ENCODE data around the gene PNLIPRP2.

PNLIPRP2 gene

GRCh38 chr10:116657863-116658551 lies 37.3 kb downstream of the PNLIPRP2 start:
- no peak for DNase-seq

GRCh38 chr10:116659049-116659670 lies 38.4 kb downstream of the PNLIPRP2 start:
- DNase-seq: no peak

GRCh38 chr10:116660860-116661259 lies 40.1 kb downstream of the PNLIPRP2 start:
- no peak for DNase-seq

GRCh38 chr10:116663342-116663741 lies 42.6 kb downstream of the PNLIPRP2 start:
- no peak for DNase-seq

DNA sequence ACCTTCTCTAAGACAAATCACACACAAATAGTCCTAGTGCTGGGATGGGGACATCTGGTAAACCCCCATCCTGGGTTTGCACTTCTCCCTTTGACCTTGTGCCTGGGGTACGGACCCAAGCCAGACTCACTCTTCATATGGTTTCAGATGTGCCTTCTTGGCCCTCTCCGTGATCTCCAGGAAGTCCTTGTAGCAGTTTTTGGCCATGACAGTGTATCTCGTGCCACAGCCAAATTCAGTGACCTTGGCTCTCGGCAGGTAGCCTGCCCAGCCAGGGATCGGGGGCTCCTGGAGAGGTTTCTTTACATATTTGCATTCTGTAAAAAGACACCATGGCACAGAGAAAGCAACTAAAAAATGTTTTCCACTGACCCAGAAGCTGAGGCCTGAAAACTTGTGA lies 43.9 kb downstream of the PNLIPRP2 start:
- no peak for DNase-seq

DNA sequence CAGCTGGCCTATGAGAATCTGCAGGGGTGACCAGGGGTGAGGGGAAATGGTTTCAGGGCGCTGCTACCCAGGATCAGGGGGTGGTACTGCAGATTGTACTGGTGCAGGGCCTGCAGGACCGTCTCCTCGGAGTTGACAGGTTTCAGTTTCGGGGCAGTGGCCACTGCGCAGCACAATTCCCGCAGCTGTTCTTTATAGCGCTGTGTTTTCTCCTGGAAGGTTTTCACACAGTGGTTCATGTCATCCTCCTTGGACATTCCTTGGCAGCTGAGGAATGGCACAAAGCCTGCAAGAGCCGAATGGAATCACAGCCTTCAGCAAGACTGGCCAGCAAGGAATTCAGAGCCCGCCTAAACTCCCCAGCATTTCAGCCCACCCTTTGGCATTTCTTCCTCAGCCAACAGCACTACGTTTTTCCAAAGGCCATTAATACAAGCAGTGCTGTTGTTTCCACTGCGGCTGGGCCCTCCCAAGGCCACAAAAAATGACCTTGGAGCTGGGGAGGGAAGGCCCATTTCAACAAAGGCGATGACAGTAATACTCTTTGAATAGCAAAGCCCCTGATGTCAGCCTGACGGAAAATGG lies 44.9 kb downstream of the PNLIPRP2 start:
- no peak for DNase-seq

GRCh38 chr10:116667484-116667883 lies 46.7 kb downstream of the PNLIPRP2 start:
- no peak for DNase-seq

GRCh38 chr10:116668018-116668417 lies 47.3 kb downstream of the PNLIPRP2 start:
- no peak for DNase-seq

DNA sequence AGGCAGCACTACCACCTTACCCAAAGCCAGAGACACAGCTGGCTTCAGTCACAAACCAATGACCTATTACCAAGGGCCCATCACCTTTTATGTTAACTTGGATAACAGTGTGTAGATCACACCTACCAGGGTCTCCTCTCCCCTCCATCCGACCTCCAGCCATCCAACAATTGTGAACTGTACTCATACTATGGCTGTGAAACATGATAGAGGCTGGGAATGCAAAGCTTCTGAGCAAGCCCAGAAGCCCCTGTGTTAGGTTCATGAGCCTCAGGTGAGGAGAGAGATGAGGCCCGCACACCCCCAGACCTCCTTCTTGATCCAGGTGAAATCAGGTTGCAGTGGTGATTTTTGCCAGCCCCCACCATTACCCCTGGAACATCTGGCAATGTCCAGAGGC lies 47.7 kb downstream of the PNLIPRP2 start:
- DNase-seq: no peak

DNA sequence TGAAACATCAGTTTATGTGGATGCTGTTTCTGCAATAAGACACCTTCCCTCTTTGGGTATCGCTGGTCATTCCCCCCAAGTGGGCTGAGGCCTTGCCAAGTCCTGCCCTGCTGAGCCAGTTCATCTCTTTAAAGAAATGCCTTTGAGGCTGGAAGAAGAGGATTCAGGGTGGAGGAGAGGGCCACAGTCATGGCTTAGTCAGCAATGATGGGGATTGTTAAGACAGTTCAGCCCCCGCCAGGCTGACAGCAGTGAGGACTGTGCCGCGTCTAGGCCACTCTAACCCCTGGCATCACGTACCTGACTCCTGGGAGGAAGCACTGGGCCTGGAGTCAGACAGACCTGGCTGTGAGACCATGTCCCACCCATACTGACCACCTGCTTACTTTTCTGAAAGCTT lies 48.3 kb downstream of the PNLIPRP2 start:
- DNase-seq: no peak

DNA sequence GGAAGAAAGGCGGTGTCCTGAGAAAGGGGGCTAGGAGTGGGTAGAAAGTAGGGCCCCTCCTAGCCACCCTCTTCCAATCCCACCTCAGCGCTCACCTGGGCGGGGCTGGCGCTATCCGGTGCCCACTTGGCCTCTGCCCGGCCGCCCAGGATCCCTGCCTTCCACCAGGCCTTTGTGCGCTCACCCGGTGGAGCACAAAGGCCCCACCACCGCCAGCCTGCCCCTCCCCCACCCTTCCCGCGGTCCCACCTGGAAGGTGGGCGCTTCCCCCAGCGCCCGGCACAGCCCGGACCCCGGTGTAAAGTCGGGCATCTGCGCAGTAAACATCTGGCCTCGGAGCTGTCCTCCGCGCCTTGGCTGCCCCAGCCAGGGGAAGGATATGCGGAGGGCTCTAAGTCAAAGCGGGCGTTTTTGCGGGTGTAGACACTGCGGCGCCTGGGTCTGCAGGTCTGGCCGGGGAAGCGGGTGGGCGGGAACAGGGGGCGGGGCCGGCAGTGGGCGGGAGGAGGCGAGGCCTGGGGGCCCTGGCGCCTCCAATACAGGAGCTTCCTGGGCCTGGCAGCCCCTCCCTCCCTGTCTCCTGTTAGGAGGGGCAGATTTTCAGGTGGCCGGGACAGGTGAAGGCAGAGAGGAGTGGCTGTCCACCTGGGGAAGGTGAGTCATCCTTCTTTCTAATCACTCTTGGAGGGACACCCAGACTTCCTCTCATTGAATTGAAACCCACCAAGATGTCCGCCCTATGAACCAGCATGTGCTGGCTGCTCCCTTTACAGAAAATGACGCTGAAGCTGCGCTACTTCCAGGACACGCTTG lies 49.3 kb downstream of the PNLIPRP2 start:
- no peak for DNase-seq

DNA sequence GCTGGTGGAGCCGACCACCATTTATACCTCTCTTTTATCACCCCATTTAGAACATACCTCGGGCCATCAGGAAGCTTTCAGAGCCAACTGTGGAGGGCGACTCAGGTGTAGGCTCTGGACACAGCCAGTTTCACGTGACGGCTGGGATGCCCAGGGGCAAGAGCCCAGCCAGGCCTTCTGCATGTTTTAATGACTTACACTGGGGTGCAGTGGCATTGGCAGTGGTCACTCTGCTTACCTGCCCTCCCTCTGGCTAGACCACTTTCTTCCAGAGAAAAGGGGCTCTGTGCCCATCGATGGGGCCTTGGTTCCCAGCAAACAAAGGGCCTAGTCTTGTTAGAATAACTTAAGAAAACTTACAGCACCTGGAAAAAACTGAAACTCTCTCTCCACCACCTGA lies 50.0 kb downstream of the PNLIPRP2 start:
- DNase-seq: no peak

- DNase-seq: no peak
These were observed 50.6 kb downstream of the PNLIPRP2 start for GRCh38 chr10:116671274-116671926.

DNA sequence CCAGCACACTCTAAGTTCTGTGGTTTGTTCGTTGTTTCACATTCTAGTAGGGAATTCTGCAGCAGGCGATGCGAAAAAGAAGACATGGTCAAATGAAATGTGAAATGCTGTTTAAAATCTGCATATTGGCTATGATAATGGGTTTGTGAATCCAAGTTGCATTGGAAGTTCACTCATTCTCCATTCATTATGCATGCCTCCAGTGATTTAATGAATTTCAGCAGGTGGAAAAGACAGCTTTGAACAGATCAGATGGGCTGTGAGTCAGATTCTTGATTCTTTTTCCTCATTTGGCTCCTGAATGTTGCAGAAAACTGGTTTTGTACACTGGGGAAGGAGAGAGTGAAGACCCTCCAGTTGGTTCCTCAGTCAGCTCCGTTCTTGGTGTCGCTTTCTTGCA lies 52.1 kb downstream of the PNLIPRP2 start:
- no peak for DNase-seq

- DNase-seq: no peak
These were observed 53.1 kb downstream of the PNLIPRP2 start for GRCh38 chr10:116673866-116674265.

DNA sequence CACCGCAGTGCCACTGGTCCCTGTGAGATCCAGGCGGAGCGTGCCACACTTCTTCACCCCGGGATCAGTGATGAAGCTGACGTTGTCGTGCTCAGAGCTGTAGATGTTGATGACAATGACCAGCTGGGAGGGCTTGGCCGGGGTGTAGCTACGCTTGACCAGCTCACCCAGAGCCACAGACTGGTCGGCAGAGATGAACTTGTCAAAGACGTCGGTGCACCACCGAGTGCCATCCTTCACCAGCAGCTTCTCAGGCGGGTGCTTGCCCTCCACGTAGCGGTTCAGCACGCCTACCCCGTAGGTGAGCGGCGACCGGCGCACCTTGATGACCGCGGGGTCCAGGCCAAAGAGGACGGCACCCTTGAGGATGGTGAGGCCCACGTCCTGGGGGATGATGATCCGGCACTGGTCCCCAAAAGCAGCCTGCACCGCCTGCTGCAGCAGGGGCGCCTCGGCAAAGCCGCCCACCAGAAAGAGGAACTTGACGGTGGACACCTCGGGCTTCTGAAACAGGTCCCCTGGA lies 54.2 kb downstream of the PNLIPRP2 start:
- DNase-seq: no peak

- DNase-seq: no peak
These were observed 55.4 kb downstream of the PNLIPRP2 start for GRCh38 chr10:116676118-116676517.

GRCh38 chr10:116676633-116677032 lies 55.9 kb downstream of the PNLIPRP2 start:
- no peak for DNase-seq

DNA sequence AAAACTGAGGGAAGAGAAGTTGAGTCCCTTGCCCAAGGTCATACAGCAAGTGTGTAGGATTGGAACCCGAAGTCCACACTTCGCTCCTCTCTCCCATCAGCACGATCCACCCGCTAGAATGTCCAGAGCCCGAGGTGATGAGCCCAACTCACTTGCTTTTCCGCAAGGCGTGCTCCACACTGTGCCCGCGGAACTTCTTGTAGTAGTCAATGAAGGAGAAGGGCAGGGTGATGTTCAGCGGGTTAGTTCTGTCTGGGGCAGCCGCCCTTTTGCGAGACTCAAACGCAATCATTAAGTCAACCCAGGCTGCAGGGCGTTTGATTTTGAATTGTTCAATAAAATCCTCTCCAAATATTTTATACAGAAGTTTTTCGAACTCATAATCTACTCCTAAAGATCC lies 58.6 kb downstream of the PNLIPRP2 start:
- DNase-seq: no peak

DNA sequence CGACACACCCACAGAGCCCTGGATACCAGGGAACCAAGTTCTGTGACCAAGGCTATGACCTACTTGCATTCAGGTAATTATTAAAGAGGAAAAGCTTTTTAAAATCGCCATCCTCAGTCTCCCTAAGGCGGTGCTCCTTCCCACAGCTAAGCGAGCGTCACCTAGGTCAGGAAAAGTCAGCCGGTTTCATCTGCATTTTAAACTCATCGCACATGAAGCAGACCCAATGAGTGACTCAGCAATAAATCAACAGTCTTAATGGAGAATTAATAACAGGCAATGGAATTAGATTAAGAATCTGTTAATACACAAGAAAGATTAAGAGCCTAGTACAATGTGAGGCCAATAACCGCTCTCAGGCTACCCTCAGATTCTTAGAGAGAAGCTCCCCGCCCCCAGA lies 62.4 kb downstream of the PNLIPRP2 start:
- no peak for DNase-seq

DNA sequence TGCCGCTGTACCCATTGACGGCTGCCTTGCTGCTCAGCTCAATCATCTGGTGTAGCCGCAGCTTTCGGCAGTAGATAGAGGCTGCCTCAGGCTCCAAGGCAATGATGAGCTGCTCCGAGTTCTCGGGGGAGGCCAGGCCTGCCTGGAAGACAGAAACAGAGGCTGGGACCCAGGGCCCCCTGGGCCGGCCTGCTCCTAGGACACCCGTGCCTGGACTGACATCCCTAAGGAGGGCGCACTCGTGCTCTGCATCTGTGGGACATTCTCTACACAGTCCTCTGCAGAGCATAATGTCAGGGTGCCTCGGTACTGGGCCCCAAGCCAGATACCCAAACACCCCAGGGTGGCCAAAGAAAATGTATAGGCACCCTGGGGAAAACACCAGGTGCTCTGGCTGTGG lies 63.1 kb downstream of the PNLIPRP2 start:
- DNase-seq: no peak

DNA sequence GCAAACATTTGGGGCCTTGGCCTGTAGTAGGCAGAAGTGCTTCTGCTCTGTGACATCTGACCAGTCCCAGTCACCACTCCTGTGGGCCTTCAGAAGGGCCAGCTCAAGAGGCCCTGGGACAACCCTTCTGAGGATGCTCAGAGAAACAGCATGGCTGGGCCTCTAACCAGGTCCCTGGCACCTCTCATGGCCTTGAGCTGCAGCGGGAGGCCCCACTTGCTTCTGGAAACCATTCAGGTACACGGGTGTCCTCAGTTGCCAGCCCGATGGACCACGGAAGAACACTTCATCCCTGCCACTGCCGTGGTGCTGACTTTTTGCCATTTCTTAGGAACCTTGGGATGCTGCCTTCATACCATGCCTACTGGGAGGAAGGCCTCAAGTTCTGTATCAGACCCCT lies 64.0 kb downstream of the PNLIPRP2 start:
- DNase-seq: no peak

- no peak for DNase-seq
These were observed 65.1 kb downstream of the PNLIPRP2 start for GRCh38 chr10:116685807-116686206.
